Aorta (tissue), 5 donors: ENCODE results near the gene SERINC5. TPM values are rescaled to one million over a fixed set of nuclear protein-coding genes. Genes with fewer than 3 reads are reported as not detected.

Experiments
- ATAC-seq: fragments of 200-7000 bp; cut with Tn5 transposase; one replicate; pipeline ENCODE4 v1.9.1; 2022; ENCODE audit warnings: moderate library complexity; ENCODE audit not compliant: low FRiP score
- DNase-seq, 2 donors: peaks; one replicate each; pipeline ENCODE4 v3.0.0-alpha.2; 2020
- H3K27ac ChIP-seq, 2 donors: one replicate each; pipeline ENCODE4 v1.5.1; 2013; ENCODE audit warnings: low read length in 2 of 2, mild to moderate bottlenecking in 2 of 2, moderate library complexity in 2 of 2, control low read depth in 1 of 2, inconsistent platforms in 1 of 2, low read depth in 1 of 2
- H3K27me3 ChIP-seq, 2 donors: one replicate each; pipeline ENCODE4 v1.6.1; 2013; ENCODE audit warnings: control low read depth in 1 of 2, low read length in 1 of 2, mild to moderate bottlenecking in 1 of 2, moderate library complexity in 1 of 2; ENCODE audit not compliant: insufficient read depth in 2 of 2, control insufficient read depth in 1 of 2
- H3K36me3 ChIP-seq, 2 donors: one replicate each; pipeline ENCODE4 v1.6.1; 2013; ENCODE audit warnings: control low read depth in 1 of 2, low read length in 1 of 2, mild to moderate bottlenecking in 1 of 2; ENCODE audit not compliant: insufficient read depth in 2 of 2, control insufficient read depth in 1 of 2
- H3K4me1 ChIP-seq, 2 donors: one replicate each; pipeline ENCODE4 v1.6.1; 2013; ENCODE audit warnings: low read length in 2 of 2, control low read depth in 1 of 2, mild to moderate bottlenecking in 1 of 2, moderate library complexity in 1 of 2; ENCODE audit not compliant: insufficient read depth in 2 of 2, control insufficient read depth in 1 of 2
- H3K4me3 ChIP-seq, 2 donors: one replicate each; pipeline ENCODE4 v1.5.1; 2013; ENCODE audit warnings: low read length in 2 of 2, control low read depth in 1 of 2, mild to moderate bottlenecking in 1 of 2
- H3K9me3 ChIP-seq: one replicate; pipeline ENCODE4 v1.6.1; 2013; ENCODE audit warnings: mild to moderate bottlenecking, low read length; ENCODE audit not compliant: control insufficient read depth
- WGBS, 2 donors: extraction: QIAGEN DNeasy Blood & Tissue Kit; methylation state at CpG; one replicate each; pipeline ENCODE4 v1.1.7; 2013; 5-methylcytosine and 5-hydroxymethylcytosine counted together
- intact Hi-C, 2 donors: fragments of 100-400 bp; cut with DNase I; formaldehyde crosslinking; loops; one replicate each; pipeline versions ENCODE4 v1.14.2 to v1.15.0; 2022
- polyA plus RNA-seq, 2 donors: library from polyadenylated mRNA; stranded (reverse); fragments of 200-250 nt; gene quantifications; one replicate each; pipeline ENCODE4 v1.2.3, GENCODE V29; 2013
- total RNA-seq, 2 donors: library from RNA; stranded (reverse); fragmentation: NEBNext Ultra II Directional; extraction: Animal tissue kit (Norgen Biotek cat#: 25700); gene quantifications; one replicate each; pipeline ENCODE4 v1.2.1, GENCODE V29; 2021
- donor health status: healthy with polysubstance abuse.
- donor health status: Bipolar disorder and iron deficiency.
- donor health status: DM: no; HTN: no; CAD: no.
- donor health status: DM: no; HTN: no; CAD: no.
- donor health status: DM: yes; HTN: yes; CAD: no.

Gene SERINC5
- total and polyA plus RNA-seq, 4 donors = 1.4 to 22.1 (median 8.6) TPM

- no peak overlapping the region for H3K27ac ChIP-seq
- intact Hi-C loops = loop anchor here in 1 of 2 donors (10.0 kb wide), 1 partner anchor 175 kb away; no protein-coding TSS in a partner anchor
- ATAC-seq = no peak
These were observed 14.2 kb upstream of the SERINC5 start for GRCh38 chr5:80269991-80270438.

GRCh38 chr5:80268916-80269315, 13.1 kb upstream of the SERINC5 start:
- Histone ChIP-seq H3K27me3 (no peaks in the 10 kb centered on the region), H3K27ac (no peak overlapping the region), H3K4me3 (no peak overlapping the region), H3K4me1 (no peaks in the 10 kb centered on the region), H3K9me3 (no peaks in the 10 kb centered on the region), H3K36me3 (no peaks in the 10 kb centered on the region)
- intact Hi-C loops = no loop called here
- ATAC-seq (no peak), DNase-seq (no peak)
- WGBS, 2 donors = 64 to 68% methylated on average over 5 of the region's 5 CpGs

More at GRCh38 chr5:80269991-80270438, 14.2 kb upstream of the SERINC5 start:
- Histone ChIP-seq H3K36me3 (no peaks in the 10 kb centered on the region), H3K27me3 (no peaks in the 10 kb centered on the region), H3K4me1 (no peaks in the 10 kb centered on the region), H3K4me3 (no peak overlapping the region), H3K9me3 (no peaks in the 10 kb centered on the region)
- 89 to 92% methylated on average over 8 of the region's 8 CpGs for WGBS, 2 donors
- DNase-seq = no peak

DNA sequence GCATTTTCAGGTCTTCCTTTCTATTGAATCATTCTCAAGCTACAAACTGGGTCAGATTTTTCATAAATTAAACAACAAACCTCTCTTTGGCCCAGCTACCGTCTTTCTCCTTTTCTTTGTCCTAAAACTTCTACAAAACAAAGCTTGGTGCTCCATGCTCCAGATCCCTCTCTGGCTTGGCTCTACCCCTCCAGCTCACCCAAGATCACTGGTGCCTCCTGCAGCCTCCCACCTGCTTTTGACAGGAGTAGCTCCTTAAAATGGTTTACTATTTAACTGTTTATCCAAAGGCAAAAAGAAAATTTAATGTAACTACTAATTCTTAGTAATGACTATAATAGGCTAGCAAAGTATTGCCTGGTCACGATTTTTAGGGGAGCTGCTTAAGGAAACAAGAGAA, 10.7 kb upstream of the SERINC5 start:
- no peak for ATAC-seq

DNA sequence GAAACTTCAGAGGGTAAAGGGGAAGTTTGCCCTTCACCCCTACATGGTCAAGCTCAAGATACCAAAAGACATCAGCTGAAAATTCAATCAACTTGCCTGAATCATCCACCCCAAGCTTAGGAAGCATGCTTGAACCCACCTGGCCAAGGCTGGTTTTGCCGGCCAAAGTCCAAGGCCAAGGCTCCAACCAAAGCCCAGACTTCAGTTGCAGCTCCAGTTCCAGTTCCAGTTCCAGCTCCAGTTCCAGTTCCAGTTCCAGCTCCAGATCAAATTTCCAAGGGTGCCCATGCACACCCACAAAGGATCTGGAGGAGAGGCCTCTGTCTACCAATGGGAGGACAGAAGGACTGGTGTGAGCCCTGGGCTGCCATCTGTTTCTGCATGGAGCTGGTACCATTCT, 4.6 kb upstream of the SERINC5 start:
- Histone ChIP-seq H3K4me1 (no peaks in the 10 kb centered on the region), H3K27ac (no peak overlapping the region), H3K36me3 (no peaks in the 10 kb centered on the region), H3K9me3 (no peaks in the 10 kb centered on the region), H3K4me3 (no peak overlapping the region), H3K27me3 (no peaks in the 10 kb centered on the region)
- ATAC-seq (no peak), DNase-seq (no peak)
- WGBS, 2 donors = 91 to 95% methylated on average over 1 of the region's 1 CpG
- intact Hi-C loops = no loop called here

More for the DNA sequence above, 10.7 kb upstream of the SERINC5 start:
- WGBS, 2 donors = 56 to 58% methylated on average over 2 of the region's 2 CpGs
- intact Hi-C loops = no loop called here
- no peak for DNase-seq
- Histone ChIP-seq H3K36me3 (no peaks in the 10 kb centered on the region), H3K27ac (no peak overlapping the region), H3K27me3 (no peaks in the 10 kb centered on the region), H3K4me3 (no peak overlapping the region), H3K4me1 (no peaks in the 10 kb centered on the region), H3K9me3 (no peaks in the 10 kb centered on the region)

- Histone ChIP-seq H3K9me3 (no peaks in the 10 kb centered on the region), H3K36me3 (no peaks in the 10 kb centered on the region), H3K27ac (no peak overlapping the region), H3K4me1 (no peaks in the 10 kb centered on the region), H3K27me3 (no peaks in the 10 kb centered on the region), H3K4me3 (no peak overlapping the region)
- DNase-seq = no peak
- intact Hi-C loops = loop anchor here in 1 of 2 donors (5.0 kb wide), 2 partner anchors 117 to 148 kb away; partner anchors contain the start of gene ZFYVE16
- ATAC-seq = no peak
- WGBS, 2 donors = 95 to 96% methylated on average over 6 of the region's 6 CpGs
These were observed 3.8 kb upstream of the SERINC5 start for GRCh38 chr5:80259511-80260203.

DNA sequence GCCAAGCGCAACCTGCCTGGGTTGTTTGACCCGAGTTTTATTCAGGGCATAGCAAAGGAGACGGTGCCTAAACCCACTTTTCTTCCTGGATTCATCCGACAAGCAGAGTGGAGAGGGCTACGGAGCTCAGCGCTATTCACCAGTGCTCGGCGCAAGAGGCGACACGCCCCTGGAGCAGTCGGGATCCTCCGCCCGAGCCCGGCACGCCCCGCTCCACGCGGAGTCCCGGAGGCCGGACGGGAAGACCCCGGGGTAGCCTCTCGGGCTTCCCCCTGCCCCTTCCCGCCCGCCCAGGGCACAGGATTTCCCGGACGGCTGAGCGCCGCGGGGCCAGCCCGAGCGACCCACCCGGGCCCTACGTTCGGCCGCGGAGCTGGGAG, 427 bp downstream of the SERINC5 start:
- ATAC-seq (peak; percentile 87), DNase-seq (peak; percentile 80 to 91)
- no peaks in the 10 kb centered on the region for H3K27me3 ChIP-seq
- no peaks in the 10 kb centered on the region for H3K4me1 ChIP-seq
- no peaks in the 10 kb centered on the region for H3K9me3 ChIP-seq
- no peaks in the 10 kb centered on the region for H3K36me3 ChIP-seq
- H3K27ac ChIP-seq = peak overlapping the region in 1 of 2 donors; percentile 91
- WGBS, 2 donors = 0% methylated on average over 22 to 37 of the region's 37 CpGs
- H3K4me3 ChIP-seq = peak overlapping the region; percentile 81 to 85
- intact Hi-C loops = loop anchor here in 1 of 2 donors (5.0 kb wide), 2 partner anchors 113 to 152 kb away; partner anchors contain the start of gene ZFYVE16

DNA sequence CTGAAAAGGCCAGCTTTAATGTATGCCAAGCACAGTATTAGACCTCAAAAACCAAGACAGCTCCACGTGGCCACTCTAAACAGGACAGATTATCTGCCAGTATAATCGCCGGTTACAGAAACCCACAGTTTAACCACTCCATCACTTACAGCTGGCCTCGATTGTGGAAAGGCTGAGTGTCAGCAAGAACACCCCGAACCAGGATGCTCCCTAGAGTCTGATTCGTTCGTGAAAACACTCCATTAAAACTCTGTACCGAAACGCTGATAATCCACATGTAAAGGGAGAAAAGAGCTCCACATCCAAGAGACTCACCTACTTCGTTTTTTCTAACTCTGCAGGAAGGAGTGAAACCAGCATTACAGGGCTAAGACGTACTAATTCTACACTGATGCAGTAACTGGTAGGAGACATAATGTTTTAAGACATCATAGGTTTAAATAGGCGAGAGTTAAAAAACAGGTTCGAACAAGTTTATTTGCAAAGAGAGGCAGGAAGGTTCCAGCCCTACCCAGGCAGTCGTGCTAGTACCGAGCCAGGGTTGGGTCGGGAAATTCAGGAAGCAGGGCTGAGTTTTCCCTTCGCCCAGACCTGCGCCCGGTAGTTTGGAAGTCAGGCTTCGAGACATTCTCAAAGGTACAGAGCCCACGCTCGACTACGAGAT, 949 bp downstream of the SERINC5 start:
- no peaks in the 10 kb centered on the region for H3K27me3 ChIP-seq
- DNase-seq (no peak), ATAC-seq (peak; percentile 43)
- H3K9me3 ChIP-seq = no peaks in the 10 kb centered on the region
- no peaks in the 10 kb centered on the region for H3K4me1 ChIP-seq
- H3K4me3 ChIP-seq = peak overlapping the region; percentile 81 to 85
- WGBS, 2 donors = 0 to 1% methylated on average over 23 of the region's 23 CpGs
- H3K27ac ChIP-seq = peak overlapping the region in 1 of 2 donors; percentile 91
- no peaks in the 10 kb centered on the region for H3K36me3 ChIP-seq
- intact Hi-C loops = loop anchor here in 1 of 2 donors (5.0 kb wide), 2 partner anchors 113 to 152 kb away; partner anchors contain the start of gene ZFYVE16

- ATAC-seq (no peak), DNase-seq (no peak)
- intact Hi-C loops = no loop called here
- no peaks in the 10 kb centered on the region for H3K36me3 ChIP-seq
- WGBS, 2 donors = 86 to 87% methylated on average over 8 of the region's 8 CpGs
- no peaks in the 10 kb centered on the region for H3K9me3 ChIP-seq
- no peak overlapping the region for H3K27ac ChIP-seq
- H3K4me3 ChIP-seq = no peak overlapping the region
- H3K27me3 ChIP-seq = no peaks in the 10 kb centered on the region
- peaks cover 6 to 9% of the 10 kb centered on the region in 2 donors for H3K4me1 ChIP-seq
These were observed 4.2 kb downstream of the SERINC5 start for GRCh38 chr5:80251636-80252035.
